HG03159 (cell line): ENCODE measurements around the gene HNRNPH1.

Experiments used
- ATAC-seq: cut with Tn5 transposase; IDR thresholded peaks from one replicate; pipeline ENCODE4 v1.9.1; 2021; ENCODE audit warnings: mild to moderate bottlenecking, moderate library complexity; ENCODE audit not compliant: unreplicated experiment

Gene HNRNPH1

GRCh38 chr5:179623906-179624741 lies 653 bp upstream of the HNRNPH1 start:
- ATAC-seq, result peak; percentile 16

- ATAC-seq, result no peak
Observed at GRCh38 chr5:179621551-179622214, 1.8 kb downstream of the HNRNPH1 start.

- ATAC-seq, result no peak
Observed at GRCh38 chr5:179620703-179621350, 2.6 kb downstream of the HNRNPH1 start.

GRCh38 chr5:179620293-179620692 lies 3.2 kb downstream of the HNRNPH1 start:
- no peak for ATAC-seq

GRCh38 chr5:179619776-179620175 lies 3.7 kb downstream of the HNRNPH1 start:
- no peak for ATAC-seq

GRCh38 chr5:179618923-179619554 lies 4.4 kb downstream of the HNRNPH1 start:
- no peak for ATAC-seq

- no peak for ATAC-seq
Observed at GRCh38 chr5:179617930-179618329, 5.5 kb downstream of the HNRNPH1 start.

- no peak for ATAC-seq
Observed at GRCh38 chr5:179616002-179616594, 7.4 kb downstream of the HNRNPH1 start.

GRCh38 chr5:179615203-179615602 lies 8.3 kb downstream of the HNRNPH1 start:
- ATAC-seq, result no peak

- no peak for ATAC-seq
Observed at GRCh38 chr5:179614745-179615144, 8.7 kb downstream of the HNRNPH1 start.

- ATAC-seq, result no peak
Observed at GRCh38 chr5:179613460-179614071, 9.9 kb downstream of the HNRNPH1 start.

- ATAC-seq, result no peak
Observed at GRCh38 chr5:179612577-179613459, 10.7 kb downstream of the HNRNPH1 start.

GRCh38 chr5:179610903-179611265 lies 12.6 kb downstream of the HNRNPH1 start:
- no peak for ATAC-seq

GRCh38 chr5:179610109-179610902 lies 13.2 kb downstream of the HNRNPH1 start:
- ATAC-seq, result no peak

- no peak for ATAC-seq
Observed at GRCh38 chr5:179609834-179610108, 13.7 kb downstream of the HNRNPH1 start.

GRCh38 chr5:179608131-179608581 lies 15.3 kb downstream of the HNRNPH1 start:
- no peak for ATAC-seq

- ATAC-seq, result no peak
Observed at GRCh38 chr5:179607160-179607931, 16.1 kb downstream of the HNRNPH1 start.

GRCh38 chr5:179606910-179607159 lies 16.6 kb downstream of the HNRNPH1 start:
- ATAC-seq, result no peak
